ENCODE results near the gene TMX1.

Gene TMX1

DNA sequence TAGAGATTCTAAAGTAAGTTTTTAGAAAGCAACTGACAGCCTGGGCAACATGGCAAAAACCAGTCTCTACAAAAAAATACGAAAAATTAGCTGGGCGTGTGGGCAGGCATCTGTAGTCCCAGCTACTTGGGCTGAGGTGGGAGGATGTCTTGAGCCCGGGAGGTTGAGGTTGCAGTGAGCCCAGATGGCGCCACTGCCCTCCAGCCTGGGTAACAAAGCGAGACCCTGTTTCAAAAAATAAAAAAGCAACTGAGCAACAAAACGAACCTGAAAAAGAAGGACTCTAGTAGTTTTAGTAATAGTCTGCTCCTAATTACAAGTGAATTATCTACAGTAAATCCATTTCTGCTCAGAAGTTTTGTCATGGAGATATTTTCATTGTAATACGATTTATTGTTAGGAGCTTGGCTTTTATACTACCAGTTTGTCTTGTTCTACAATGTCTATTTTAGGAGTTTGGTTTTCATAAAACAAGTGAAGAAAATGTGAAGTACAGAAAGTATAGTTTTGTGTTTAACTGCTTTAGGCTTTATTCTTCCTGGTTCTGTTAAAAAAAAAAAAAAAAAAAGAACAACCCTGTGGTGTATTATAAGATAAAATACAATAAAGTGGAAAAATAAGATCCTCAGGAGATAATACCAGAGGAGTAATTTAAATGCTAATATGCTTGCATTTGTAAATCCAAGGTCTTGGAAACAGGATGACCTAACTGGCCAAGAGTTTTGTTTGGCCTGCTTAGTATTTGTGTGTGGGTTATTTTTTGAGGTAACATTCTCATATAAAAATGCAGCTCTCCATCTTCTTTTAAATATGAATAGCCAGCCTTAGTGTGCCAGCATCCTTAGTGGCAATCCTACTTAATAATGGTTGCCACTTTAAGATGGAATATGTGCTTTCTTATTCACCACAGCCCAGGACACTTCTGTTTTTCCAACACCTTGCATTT lies 2.8 kb downstream of the TMX1 start:
- DNase-seq (ENCODE audit: extremely low read depth in 1 of 2, low read depth in 1 of 2), result no peak

DNA sequence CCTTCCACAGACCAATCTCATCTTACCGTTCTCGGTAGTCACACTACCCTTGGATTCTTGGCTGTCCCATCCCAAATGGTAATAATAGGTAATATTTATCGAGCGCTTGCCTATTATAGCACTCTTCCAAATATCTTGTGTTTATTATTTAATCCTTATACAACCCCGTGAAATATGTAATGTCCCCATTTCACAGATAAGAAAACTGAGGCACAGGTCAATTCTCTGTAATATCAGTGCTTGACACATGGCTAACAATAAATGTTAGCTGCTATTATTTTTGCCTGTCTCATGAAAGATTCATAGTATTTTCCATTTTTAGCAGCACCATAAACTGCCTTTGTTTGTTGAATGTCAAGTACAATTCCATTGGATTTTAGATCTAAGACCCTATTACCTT lies 4.5 kb downstream of the TMX1 start:
- no peak for DNase-seq (ENCODE audit: extremely low read depth in 1 of 2, low read depth in 1 of 2)

DNA sequence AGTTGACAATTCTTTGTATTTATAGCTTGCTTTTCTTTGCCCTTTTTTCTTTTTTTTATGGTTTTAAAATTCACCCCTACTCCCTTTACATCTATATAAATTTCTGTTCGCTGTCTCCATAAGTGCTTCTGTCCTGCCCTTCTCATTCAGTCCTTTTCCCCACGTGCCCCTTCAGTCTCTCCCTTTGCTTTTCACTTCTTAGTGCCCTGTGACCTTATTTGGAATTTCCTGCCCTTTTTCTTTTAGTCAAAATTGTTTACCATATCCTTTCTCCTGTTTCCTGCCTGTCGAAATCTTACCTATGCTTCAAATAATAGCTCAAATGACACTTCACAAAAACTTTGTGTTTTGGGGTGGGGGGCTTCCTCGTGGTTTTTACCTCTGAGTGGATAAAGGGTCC lies 6.0 kb downstream of the TMX1 start:
- no peak for DNase-seq (ENCODE audit: extremely low read depth in 1 of 2, low read depth in 1 of 2)

DNA sequence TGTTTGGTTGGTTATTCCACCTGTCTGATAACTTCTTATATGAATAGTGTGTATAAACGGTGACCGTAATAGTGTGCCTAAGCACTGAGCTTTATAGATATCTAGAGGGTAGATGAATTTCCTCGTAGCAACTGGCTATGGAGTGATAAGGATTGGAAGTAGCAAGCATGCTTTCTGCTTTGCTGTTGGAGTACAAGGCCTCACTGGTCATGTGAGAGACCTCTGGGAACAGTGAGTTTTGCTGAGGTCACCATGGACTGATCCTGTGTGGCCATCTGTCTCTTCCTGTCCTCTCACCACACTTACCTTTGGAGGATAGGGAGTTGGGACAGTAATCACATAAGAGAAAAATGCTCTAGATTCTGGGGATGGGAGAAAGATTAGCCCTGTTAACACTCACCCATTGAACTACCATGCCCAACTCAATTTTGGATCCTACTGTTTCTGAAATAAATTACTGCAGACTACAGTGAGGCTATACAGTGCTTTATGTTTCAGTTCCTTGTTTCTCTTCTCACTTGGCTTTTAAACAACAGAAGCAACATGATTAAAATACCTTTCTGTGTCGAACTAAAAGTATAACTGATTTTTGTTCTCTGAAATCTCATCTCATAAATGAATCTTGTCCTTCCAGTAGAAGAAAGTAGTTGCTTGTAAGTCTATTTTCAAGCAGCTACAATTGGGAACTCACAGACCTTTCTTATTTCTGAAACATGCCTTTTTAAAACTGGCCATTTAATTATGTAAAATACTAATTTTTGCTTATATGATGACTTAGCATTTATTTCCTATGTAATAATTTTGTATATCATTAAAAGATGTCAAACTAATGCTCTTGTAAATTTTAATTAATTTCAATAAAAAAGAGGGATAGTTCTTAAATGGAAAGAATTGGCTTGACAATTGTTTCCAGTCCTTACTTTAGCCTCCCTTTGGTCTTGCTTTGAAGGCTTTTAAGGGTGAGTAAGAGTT lies 8.3 kb downstream of the TMX1 start:
- DNase-seq (ENCODE audit: extremely low read depth in 1 of 2, low read depth in 1 of 2), result no peak

DNA sequence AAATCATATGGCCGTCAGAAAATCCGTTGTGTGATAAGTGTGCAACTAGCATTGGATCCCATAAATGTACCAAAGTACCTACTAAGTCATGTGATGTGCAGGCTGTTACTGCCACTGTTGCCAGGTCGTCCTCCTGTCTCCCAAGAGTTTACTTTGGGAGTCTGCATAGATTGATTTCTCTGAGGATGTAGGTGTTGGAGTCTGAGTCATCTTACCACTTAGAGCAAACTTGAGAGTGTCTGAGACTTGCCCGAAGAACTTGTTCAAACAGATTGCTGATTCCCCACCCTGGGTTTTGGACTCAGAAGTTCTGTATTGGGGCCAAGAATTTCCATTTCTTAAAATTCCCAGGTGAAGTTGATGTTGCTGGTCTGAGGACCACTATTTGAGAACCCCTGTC lies 11.4 kb downstream of the TMX1 start:
- no peak for DNase-seq (ENCODE audit: extremely low read depth in 1 of 2, low read depth in 1 of 2)

DNA sequence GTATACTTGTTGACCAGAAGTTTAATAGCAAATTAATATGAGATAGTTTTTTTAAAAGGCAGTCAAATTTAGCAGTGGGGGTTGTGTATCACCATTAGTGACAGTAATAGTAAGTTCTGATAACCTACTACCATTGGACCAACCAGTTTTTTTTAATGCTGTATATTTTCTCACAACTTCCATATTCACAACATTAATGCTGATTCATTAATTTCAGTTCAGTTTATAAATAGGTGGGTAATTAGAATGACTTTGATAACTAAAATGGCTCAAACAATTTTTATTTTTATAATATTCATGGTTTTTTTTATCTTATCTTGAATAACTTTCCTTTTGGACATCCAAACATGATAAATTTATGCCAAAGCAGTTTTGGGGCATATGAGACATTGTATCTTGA lies 13.8 kb downstream of the TMX1 start:
- no peak for DNase-seq (ENCODE audit: extremely low read depth in 1 of 2, low read depth in 1 of 2)

DNA sequence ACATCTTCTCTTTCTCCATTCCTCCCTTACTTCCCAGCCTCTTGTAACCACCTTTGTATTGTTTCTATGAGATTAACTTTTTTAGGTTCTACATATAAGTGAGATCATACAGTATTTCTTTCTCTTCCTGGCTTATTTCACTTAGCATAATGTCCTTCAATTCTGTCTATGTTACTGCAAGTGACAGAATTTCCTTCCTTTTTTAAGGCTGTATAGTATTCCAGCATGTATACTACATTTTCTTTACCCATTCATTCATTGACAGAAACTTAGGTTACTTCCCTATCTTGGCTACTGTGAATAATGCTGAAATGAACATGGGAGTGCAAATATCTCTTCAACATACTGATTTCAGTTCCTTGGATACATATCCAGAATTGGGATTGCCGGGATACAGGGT lies 18.2 kb downstream of the TMX1 start:
- no peak for DNase-seq (ENCODE audit: extremely low read depth in 1 of 2, low read depth in 1 of 2)

DNA sequence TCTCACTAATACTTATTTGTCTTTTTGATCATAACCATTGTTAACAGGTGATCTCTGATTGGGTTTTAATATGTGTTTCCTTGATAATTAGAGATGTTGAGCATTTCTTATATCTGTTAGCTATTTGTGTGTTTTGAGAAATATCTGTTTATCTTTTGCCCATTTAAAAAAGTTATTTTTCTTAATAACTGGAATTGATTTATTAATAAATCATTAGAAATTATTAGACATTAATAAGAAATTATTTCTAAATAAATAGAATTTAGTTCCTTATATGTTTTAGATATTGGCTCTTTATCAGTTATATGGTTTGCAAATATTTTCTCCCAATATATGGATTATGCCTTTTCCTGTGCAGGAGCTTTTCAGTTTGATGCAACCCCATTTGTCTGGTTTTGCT lies 18.7 kb downstream of the TMX1 start:
- DNase-seq (ENCODE audit: extremely low read depth in 1 of 2, low read depth in 1 of 2), result no peak

DNA sequence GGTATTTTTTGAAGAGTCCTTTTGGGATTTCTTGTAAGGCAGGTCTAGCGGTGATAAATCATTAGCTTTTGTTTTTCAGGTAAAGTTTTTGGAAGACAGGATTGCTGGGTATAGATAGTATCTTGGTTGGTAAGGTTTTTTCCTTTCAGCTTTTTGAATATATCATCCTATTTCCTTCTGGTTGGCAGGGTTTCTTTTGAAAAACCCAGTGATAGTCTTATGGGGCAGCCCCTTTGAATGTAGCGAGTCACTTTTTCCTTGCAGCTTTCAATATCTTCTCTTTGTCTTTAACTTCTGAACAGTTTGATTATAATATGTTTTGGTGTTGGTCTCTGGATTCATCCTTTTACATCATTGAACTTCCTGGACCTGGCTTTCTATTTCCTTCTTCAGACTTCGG lies 20.2 kb downstream of the TMX1 start:
- DNase-seq (ENCODE audit: extremely low read depth in 1 of 2, low read depth in 1 of 2), result no peak

DNA sequence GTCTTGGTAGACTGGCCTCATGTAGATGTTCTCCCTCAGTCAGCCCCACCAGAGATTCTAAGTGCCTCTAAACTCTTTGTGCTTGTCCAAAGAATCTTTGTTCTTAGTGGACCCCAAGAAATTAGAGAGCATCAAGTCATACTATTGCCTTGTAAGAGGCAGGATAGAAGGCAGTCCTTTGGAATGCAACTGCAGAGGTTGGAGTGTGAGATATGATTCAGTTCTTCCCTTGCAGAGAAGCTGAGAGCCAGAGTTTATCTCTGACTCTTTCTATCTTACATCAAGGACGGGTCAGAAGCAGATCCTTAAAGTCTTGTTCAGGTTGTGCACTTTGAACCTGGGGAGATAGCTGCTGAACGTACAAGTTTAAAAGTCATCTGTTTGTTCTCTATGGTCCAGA lies 21.1 kb downstream of the TMX1 start:
- no peak for DNase-seq (ENCODE audit: extremely low read depth in 1 of 2, low read depth in 1 of 2)

DNA sequence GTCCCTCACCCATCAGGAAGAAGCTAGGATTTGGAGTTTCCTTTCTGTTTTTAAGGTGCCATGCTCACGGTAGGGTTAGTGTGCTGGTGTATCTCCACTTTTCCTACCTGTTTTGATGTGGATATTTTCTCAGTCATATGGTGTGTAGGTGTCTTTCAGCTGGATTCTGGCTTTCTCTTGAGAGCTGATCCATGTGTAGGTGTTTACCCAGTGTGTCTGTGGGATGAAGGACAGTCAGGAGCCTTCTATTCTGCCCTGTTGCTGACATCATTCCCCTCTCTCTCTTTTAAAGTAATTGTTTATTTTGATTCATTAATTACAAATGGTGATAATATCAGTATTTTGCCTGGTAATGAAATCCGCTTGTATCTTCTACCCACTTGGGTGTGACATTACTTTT lies 22.8 kb downstream of the TMX1 start:
- no peak for DNase-seq (ENCODE audit: extremely low read depth in 1 of 2, low read depth in 1 of 2)

DNA sequence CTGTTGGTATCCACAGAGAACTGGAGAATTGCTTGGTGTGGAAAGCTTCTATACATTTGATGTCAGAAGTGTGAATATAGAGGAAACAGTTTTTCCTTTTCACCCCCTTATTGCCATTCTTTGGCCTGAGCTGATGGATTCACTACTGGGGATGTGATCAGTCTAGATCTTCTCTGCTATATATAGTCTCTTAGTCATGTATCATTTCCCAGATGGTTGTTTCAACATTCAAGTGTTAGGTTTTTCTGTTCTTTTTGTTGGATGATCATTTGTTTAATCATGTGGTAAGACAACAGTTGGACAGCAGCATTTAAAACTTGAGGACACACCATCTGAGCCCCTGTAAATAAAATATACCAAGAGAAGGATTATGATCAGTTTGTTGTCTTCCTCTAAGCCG lies 29.6 kb downstream of the TMX1 start:
- no peak for DNase-seq (ENCODE audit: extremely low read depth in 1 of 2, low read depth in 1 of 2)

DNA sequence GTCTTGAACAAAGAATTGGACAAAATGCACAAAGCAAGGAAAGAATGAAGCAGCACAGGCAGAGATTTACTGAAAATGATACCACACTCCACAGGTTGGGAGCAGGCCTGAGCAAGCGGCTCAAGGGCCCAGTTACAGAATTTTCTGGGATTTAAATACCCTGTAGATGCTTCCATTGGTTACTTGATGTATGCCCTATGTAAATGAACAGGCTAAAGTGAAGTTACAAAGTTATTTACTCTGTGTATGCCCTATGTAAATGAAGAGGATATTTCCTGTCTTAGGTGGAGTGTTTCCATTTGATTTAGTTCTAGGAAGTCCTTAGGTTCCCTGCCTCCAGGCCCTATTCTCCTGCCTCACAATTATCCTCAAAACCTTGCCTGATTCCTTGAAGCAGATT lies 36.6 kb downstream of the TMX1 start:
- DNase-seq (ENCODE audit: extremely low read depth in 1 of 2, low read depth in 1 of 2), result no peak

DNA sequence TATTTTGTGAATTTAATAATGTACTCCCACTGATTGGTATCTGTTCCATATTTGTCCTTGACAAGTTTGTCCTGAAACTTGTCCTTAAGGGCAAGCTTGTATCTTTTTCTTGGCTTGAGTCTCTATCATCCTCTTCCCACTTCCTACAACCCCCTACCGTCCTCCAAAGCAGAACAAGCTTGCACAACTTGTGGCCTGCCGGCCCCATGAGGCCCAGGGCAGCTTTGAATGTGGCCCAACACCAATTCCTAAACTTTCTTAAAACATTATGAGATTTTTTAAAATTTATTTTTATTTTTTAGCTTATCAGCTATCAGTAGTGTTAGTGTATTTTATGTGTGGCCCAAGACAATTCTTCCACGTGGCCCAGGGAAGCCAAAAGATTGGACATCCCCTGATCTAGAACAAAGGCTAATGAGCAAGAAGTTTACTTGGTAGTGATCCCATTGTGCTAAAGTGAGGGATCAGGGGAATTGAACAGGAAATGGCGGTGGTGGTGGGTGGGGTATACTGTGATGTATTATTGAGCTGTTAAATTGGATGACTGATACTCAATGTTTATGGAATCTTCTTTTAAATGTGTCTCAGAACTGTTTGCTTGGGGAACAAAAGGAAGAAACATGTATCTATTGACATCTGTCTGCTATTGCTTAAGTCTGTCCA lies 37.8 kb downstream of the TMX1 start:
- DNase-seq (ENCODE audit: extremely low read depth in 1 of 2, low read depth in 1 of 2), result no peak

DNA sequence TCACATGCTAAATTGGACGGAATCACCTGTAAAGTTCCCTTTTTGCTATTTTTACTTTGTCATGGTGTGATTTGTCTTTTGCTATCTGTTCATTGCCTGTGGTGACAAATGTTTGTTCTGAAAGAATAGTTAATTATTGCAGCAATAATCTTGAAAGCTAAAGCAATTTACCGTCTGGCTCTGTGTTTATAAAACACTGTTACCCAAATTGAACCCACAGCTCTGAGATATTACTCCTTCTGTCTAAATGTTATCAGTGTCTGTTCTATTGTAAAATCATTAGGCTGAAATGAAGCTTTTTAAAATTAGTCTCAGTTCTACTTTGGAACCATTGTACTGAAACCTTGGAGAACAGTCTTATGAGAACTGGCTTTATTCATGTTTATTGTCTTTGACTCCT lies 42.5 kb downstream of the TMX1 start:
- no peak for DNase-seq (ENCODE audit: extremely low read depth in 1 of 2, low read depth in 1 of 2)

DNA sequence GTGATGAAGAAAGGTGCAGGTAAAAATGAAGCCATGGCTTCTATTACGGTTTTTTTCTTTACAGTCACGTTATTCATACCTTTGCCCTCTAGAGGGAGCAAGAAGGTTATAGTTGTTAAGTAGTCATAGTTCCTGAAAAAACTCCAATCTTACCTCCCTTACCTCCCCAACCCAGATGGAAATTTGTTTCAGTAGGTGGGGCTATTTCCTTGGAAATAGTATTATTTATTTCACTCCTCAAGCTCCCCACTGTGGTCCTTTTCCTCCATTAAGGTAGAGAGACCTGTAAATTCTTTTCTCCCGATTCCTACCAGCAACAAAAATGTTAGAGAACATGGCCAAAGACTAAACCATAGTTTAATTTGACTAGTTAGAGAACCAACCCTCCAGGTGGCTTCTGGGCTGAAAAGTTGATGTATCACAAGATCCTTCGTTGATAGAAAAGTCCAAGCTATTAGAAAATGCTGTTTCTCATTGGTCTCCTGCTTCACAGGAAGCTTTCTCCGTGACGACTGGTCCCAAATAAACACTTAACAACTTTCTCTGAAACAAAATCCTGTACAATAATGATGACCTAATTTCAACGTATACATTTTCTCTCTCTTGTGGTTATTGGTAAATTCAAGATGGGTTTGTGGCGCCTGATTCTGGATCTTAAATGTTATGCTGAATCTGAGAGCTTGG lies 43.5 kb downstream of the TMX1 start:
- DNase-seq (ENCODE audit: extremely low read depth in 1 of 2, low read depth in 1 of 2), result no peak

DNA sequence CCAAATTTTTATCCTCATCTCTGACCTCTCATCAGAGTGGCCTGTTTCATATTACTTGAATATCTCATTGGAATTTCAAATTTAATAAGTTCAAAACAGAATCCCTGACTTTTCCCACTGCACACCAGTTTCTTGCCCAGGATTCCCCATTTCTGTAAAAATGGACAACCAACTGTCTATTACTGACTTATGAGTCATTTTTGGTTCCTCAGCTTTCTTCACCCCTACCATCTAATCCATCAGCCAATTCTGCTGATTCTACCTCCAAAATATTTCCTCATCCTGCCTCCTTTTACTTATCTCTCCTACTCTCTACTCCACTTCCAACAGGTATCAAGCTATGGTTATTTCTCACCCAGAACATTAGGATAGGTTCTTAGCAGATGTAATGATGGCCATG lies 44.2 kb downstream of the TMX1 start:
- DNase-seq (ENCODE audit: extremely low read depth in 1 of 2, low read depth in 1 of 2), result no peak

DNA sequence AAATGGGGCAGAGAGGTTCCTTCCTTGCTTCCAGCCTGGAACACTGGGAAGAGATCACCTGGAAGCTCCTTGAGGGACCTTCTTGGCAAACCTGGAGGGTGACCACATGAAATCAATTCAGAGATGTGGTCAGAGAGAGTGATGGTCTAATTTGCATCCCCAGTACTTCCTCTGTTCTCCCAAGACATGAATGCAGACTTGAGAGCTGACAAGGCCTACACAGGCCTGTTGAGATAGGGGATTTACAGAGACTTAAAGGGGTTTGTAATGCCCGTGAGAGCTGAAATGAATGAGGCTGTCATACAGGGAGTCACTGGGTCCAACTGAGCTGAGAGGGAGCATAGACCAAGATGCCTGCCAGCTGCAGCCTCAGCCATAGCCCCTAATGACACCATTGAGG lies 45.1 kb downstream of the TMX1 start:
- no peak for DNase-seq (ENCODE audit: extremely low read depth in 1 of 2, low read depth in 1 of 2)

DNA sequence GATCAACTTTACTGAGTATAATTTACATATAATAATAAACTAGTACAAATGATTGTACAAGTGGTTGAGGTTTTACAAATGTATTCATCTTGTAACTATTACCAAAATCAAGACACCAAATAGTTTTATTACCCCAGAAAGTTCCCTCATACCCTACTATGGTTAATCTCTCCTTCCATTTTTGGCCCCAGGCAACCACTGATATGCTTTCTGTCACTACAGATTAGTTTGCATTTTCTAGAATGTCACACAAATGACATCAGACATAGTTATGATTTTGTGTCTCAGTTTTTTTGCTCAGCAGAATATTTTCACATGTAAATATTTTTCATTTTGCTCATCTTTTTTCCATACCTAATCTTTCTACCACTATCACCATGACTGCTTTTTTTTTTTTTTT lies 49.1 kb downstream of the TMX1 start:
- DNase-seq (ENCODE audit: extremely low read depth in 1 of 2, low read depth in 1 of 2), result no peak

DNA sequence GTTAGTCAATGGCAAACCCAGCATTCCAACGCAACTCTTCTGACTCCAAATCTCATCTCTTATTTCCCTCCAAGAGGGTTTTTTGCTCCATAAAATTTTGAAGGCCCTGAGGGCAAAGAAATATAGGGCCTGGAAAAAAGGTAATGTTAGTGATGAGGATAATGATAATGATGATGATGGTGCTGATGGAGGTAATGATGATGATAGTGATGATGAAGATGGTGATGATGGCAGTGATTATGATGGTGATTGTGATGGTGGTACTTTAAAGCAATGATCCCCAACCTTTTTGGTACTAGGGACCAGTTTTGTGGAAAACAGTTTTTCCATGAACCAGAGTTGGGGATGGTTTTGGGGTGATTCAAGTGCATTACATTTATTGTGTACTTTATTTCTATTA lies 50.1 kb downstream of the TMX1 start:
- DNase-seq (ENCODE audit: extremely low read depth in 1 of 2, low read depth in 1 of 2), result no peak

DNA sequence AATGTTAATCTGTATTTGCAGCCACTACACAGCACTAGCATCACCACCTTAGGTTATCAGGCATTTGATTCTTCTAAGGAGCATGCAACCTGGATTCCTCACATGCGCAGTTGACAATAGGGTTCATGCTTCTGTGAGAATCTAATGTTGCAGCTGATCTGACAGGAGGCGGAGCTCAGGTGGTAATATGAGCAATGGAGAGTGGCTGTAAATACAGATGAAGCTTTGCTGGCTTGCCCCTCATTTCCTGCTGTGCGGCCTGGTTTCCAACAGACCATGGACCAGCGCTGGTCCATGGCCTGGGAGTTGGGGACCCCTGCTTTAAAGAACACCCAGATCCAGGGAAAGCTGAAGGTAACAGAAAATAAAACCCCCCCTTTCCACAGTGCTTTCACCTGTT lies 51.0 kb downstream of the TMX1 start:
- no peak for DNase-seq (ENCODE audit: extremely low read depth in 1 of 2, low read depth in 1 of 2)

Data from activated CD8-positive, alpha-beta memory T cell treated with anti-CD3 and anti-CD28 coated beads for 1 hour (primary cell).